Left renal cortex interstitium (tissue), 4 donors: ENCODE data around the gene ABHD12B. TPM values are rescaled to one million over a fixed set of nuclear protein-coding genes. Genes with fewer than 3 reads are reported as not detected.

ENCODE experiments used
- DNase-seq, 4 donors: peaks; one replicate each; pipeline ENCODE4 v3.0.0-alpha.2; 2013; ENCODE audit warnings: low read depth in 4 of 4, low spot score in 2 of 4, missing footprints in 1 of 4
- polyA plus RNA-seq, 4 donors: library from polyadenylated mRNA; unstranded; fragments of 120-200 nt; gene quantifications; one replicate each; pipeline ENCODE4 v1.2.1, GENCODE V29; 2013; ENCODE audit not compliant: insufficient read length in 4 of 4

ABHD12B gene
- polyA plus RNA-seq, 4 donors = 0.35 to 1.2 (median 0.73) TPM

- no peak for DNase-seq
These were observed 33.9 kb upstream of the ABHD12B start for GRCh38 chr14:50837850-50838470.

- DNase-seq = no peak
These were observed 32.8 kb upstream of the ABHD12B start for GRCh38 chr14:50839048-50839447.

- DNase-seq = no peak
These were observed 32.2 kb upstream of the ABHD12B start for GRCh38 chr14:50839691-50840090.

GRCh38 chr14:50844391-50844790 lies 27.5 kb upstream of the ABHD12B start:
- DNase-seq = no peak

GRCh38 chr14:50845166-50845565 lies 26.7 kb upstream of the ABHD12B start:
- no peak for DNase-seq

- no peak for DNase-seq
These were observed 25.5 kb upstream of the ABHD12B start for GRCh38 chr14:50846226-50846880.

GRCh38 chr14:50853891-50854290 lies 18.0 kb upstream of the ABHD12B start:
- DNase-seq = no peak

- no peak for DNase-seq
These were observed 17.3 kb upstream of the ABHD12B start for GRCh38 chr14:50854521-50854920.

- DNase-seq = no peak
These were observed 16.3 kb upstream of the ABHD12B start for GRCh38 chr14:50855558-50855957.

- no peak for DNase-seq
These were observed 15.2 kb upstream of the ABHD12B start for GRCh38 chr14:50856660-50857059.

GRCh38 chr14:50859296-50859624 lies 12.6 kb upstream of the ABHD12B start:
- no peak for DNase-seq

GRCh38 chr14:50860478-50861086 lies 11.3 kb upstream of the ABHD12B start:
- DNase-seq = peak; percentile 63 to 77 (median 66)

GRCh38 chr14:50862036-50862570 lies 9.8 kb upstream of the ABHD12B start:
- DNase-seq = no peak

- DNase-seq = no peak
These were observed 7.6 kb upstream of the ABHD12B start for GRCh38 chr14:50864237-50864636.

GRCh38 chr14:50864946-50865345 lies 6.9 kb upstream of the ABHD12B start:
- no peak for DNase-seq

- DNase-seq = no peak
These were observed 6.3 kb upstream of the ABHD12B start for GRCh38 chr14:50865391-50866076.

GRCh38 chr14:50871228-50871627 lies 625 bp upstream of the ABHD12B start:
- no peak for DNase-seq

- DNase-seq = no peak
These were observed 2.9 kb downstream of the ABHD12B start for GRCh38 chr14:50874757-50875156.

GRCh38 chr14:50875359-50876070 lies 3.7 kb downstream of the ABHD12B start:
- no peak for DNase-seq

- DNase-seq = no peak
These were observed 11.3 kb downstream of the ABHD12B start for GRCh38 chr14:50882932-50883826.
